ENCODE data around the gene AOPEP.
A peak's percentile ranks its signal among the peaks of the same experiment; 100 is the strongest.

The AOPEP gene

GRCh38 chr9:95091601-95092261 lies 365.2 kb downstream of the AOPEP start:
- H3K27me3 ChIP-seq (ENCODE audit: control insufficient read depth in 2 of 2, insufficient read depth in 2 of 2, low read length in 2 of 2) = no peaks in the 10 kb centered on the region
- no peaks in the 10 kb centered on the region for H3K9me3 ChIP-seq (ENCODE audit: control insufficient read depth in 2 of 2, low read length in 2 of 2)
- H3K4me1 ChIP-seq (ENCODE audit: control insufficient read depth in 2 of 2, insufficient read depth in 2 of 2, low read length in 2 of 2) = peaks cover 40 to 47% of the 10 kb centered on the region in 2 donors
- peak overlapping the region in 1 of 2 donors; percentile 38 for H3K9ac ChIP-seq (ENCODE audit: low read depth in 1 of 2, low read length in 2 of 2)
- H3K36me3 ChIP-seq (ENCODE audit: control insufficient read depth in 2 of 2, insufficient read depth in 2 of 2, low read length in 2 of 2) = peaks cover 0 to 3% of the 10 kb centered on the region in 2 donors
- no peak overlapping the region for H3K4me3 ChIP-seq (ENCODE audit: low read length in 2 of 2)
- H3K27ac ChIP-seq (ENCODE audit: low read depth in 2 of 2, low read length in 2 of 2) = peak overlapping the region; percentile 69 to 78

GRCh38 chr9:95092262-95093072 lies 366.0 kb downstream of the AOPEP start:
- Histone ChIP-seq H3K36me3 (ENCODE audit: control insufficient read depth in 2 of 2, insufficient read depth in 2 of 2, low read length in 2 of 2) (peaks cover 0 to 3% of the 10 kb centered on the region in 2 donors), H3K27me3 (ENCODE audit: control insufficient read depth in 2 of 2, insufficient read depth in 2 of 2, low read length in 2 of 2) (no peaks in the 10 kb centered on the region), H3K4me3 (ENCODE audit: low read length in 2 of 2) (no peak overlapping the region), H3K9me3 (ENCODE audit: control insufficient read depth in 2 of 2, low read length in 2 of 2) (no peaks in the 10 kb centered on the region), H3K9ac (ENCODE audit: low read depth in 1 of 2, low read length in 2 of 2) (peak overlapping the region in 1 of 2 donors; percentile 38), H3K27ac (ENCODE audit: low read depth in 2 of 2, low read length in 2 of 2) (peak overlapping the region; percentile 69 to 78), H3K4me1 (ENCODE audit: control insufficient read depth in 2 of 2, insufficient read depth in 2 of 2, low read length in 2 of 2) (peaks cover 40 to 47% of the 10 kb centered on the region in 2 donors)

DNA sequence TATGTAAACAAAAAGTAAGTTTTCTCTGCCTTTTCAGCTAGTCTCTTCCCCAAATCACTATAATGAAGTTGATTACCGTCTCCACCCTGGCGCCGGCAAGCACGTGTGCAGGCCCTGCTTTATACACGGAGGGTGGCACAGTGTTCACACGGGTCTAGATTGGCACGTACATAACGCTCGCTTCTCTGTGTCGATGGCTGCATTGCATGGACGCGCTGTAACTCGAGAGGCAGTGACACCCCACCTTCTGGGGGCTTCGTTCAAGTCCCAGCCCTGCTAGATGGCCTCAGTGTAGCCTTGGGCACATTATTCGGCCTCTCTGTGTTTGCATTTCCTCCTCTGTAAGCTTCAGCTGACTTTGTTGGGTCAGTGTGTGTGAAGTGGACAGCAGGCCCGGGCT lies 367.1 kb downstream of the AOPEP start:
- Histone ChIP-seq H3K36me3 (ENCODE audit: control insufficient read depth in 2 of 2, insufficient read depth in 2 of 2, low read length in 2 of 2) (peaks cover 0 to 2% of the 10 kb centered on the region in 2 donors), H3K9ac (ENCODE audit: low read depth in 1 of 2, low read length in 2 of 2) (no peak overlapping the region), H3K9me3 (ENCODE audit: control insufficient read depth in 2 of 2, low read length in 2 of 2) (no peaks in the 10 kb centered on the region), H3K27ac (ENCODE audit: low read depth in 2 of 2, low read length in 2 of 2) (peak overlapping the region in 1 of 2 donors; percentile 78), H3K4me1 (ENCODE audit: control insufficient read depth in 2 of 2, insufficient read depth in 2 of 2, low read length in 2 of 2) (peaks cover 40 to 47% of the 10 kb centered on the region in 2 donors), H3K27me3 (ENCODE audit: control insufficient read depth in 2 of 2, insufficient read depth in 2 of 2, low read length in 2 of 2) (no peaks in the 10 kb centered on the region), H3K4me3 (ENCODE audit: low read length in 2 of 2) (no peak overlapping the region)

DNA sequence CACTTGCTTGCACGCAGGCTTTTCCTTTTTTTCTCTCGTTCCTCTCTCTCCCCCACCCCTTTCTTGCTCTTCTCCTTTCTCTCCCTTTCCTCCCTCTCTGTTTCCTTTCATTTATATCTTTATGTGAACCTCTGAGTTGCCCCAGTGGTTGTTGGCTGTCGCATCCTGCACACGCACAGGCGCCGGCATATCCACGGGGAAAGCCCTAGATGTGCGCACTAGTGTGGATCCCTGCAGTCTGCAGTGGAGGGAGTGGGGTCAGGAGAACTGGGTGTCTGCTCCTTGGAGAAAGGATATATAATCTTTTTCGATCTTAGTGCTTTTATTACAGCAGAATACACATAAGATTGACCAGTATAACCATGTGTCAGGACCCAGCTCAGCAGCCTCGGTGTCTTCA lies 367.5 kb downstream of the AOPEP start:
- Histone ChIP-seq H3K4me3 (ENCODE audit: low read length in 2 of 2) (no peak overlapping the region), H3K9ac (ENCODE audit: low read depth in 1 of 2, low read length in 2 of 2) (no peak overlapping the region), H3K9me3 (ENCODE audit: control insufficient read depth in 2 of 2, low read length in 2 of 2) (no peaks in the 10 kb centered on the region), H3K36me3 (ENCODE audit: control insufficient read depth in 2 of 2, insufficient read depth in 2 of 2, low read length in 2 of 2) (no peaks in the 10 kb centered on the region), H3K4me1 (ENCODE audit: control insufficient read depth in 2 of 2, insufficient read depth in 2 of 2, low read length in 2 of 2) (peaks cover 40 to 47% of the 10 kb centered on the region in 2 donors), H3K27me3 (ENCODE audit: control insufficient read depth in 2 of 2, insufficient read depth in 2 of 2, low read length in 2 of 2) (no peaks in the 10 kb centered on the region), H3K27ac (ENCODE audit: low read depth in 2 of 2, low read length in 2 of 2) (no peak overlapping the region)

- H3K4me1 ChIP-seq (ENCODE audit: control insufficient read depth in 2 of 2, insufficient read depth in 2 of 2, low read length in 2 of 2) = peaks cover 29 to 32% of the 10 kb centered on the region in 2 donors
- H3K27me3 ChIP-seq (ENCODE audit: control insufficient read depth in 2 of 2, insufficient read depth in 2 of 2, low read length in 2 of 2) = no peaks in the 10 kb centered on the region
- no peak overlapping the region for H3K9ac ChIP-seq (ENCODE audit: low read depth in 1 of 2, low read length in 2 of 2)
- H3K9me3 ChIP-seq (ENCODE audit: control insufficient read depth in 2 of 2, low read length in 2 of 2) = no peaks in the 10 kb centered on the region
- H3K36me3 ChIP-seq (ENCODE audit: control insufficient read depth in 2 of 2, insufficient read depth in 2 of 2, low read length in 2 of 2) = peaks cover 4 to 6% of the 10 kb centered on the region in 2 donors
- no peak overlapping the region for H3K4me3 ChIP-seq (ENCODE audit: low read length in 2 of 2)
- peak overlapping the region in 1 of 2 donors; percentile 27 for H3K27ac ChIP-seq (ENCODE audit: low read depth in 2 of 2, low read length in 2 of 2)
Observed at GRCh38 chr9:95095641-95096355, 369.3 kb downstream of the AOPEP start.

- Histone ChIP-seq H3K9ac (ENCODE audit: low read depth in 1 of 2, low read length in 2 of 2) (no peak overlapping the region), H3K9me3 (ENCODE audit: control insufficient read depth in 2 of 2, low read length in 2 of 2) (no peaks in the 10 kb centered on the region), H3K27me3 (ENCODE audit: control insufficient read depth in 2 of 2, insufficient read depth in 2 of 2, low read length in 2 of 2) (no peaks in the 10 kb centered on the region), H3K27ac (ENCODE audit: low read depth in 2 of 2, low read length in 2 of 2) (no peak overlapping the region), H3K4me3 (ENCODE audit: low read length in 2 of 2) (no peak overlapping the region), H3K36me3 (ENCODE audit: control insufficient read depth in 2 of 2, insufficient read depth in 2 of 2, low read length in 2 of 2) (peaks cover 4 to 6% of the 10 kb centered on the region in 2 donors), H3K4me1 (ENCODE audit: control insufficient read depth in 2 of 2, insufficient read depth in 2 of 2, low read length in 2 of 2) (peaks cover 24 to 27% of the 10 kb centered on the region in 2 donors)
Observed at GRCh38 chr9:95096381-95096780, 369.9 kb downstream of the AOPEP start.

GRCh38 chr9:95096807-95097206 lies 370.3 kb downstream of the AOPEP start:
- Histone ChIP-seq H3K4me1 (ENCODE audit: control insufficient read depth in 2 of 2, insufficient read depth in 2 of 2, low read length in 2 of 2) (peaks cover 20 to 22% of the 10 kb centered on the region in 2 donors), H3K27ac (ENCODE audit: low read depth in 2 of 2, low read length in 2 of 2) (no peak overlapping the region), H3K27me3 (ENCODE audit: control insufficient read depth in 2 of 2, insufficient read depth in 2 of 2, low read length in 2 of 2) (no peaks in the 10 kb centered on the region)

GRCh38 chr9:95097279-95097678 lies 370.8 kb downstream of the AOPEP start:
- Histone ChIP-seq H3K4me1 (ENCODE audit: control insufficient read depth in 2 of 2, insufficient read depth in 2 of 2, low read length in 2 of 2) (peaks cover 18% of the 10 kb centered on the region in 2 donors), H3K36me3 (ENCODE audit: control insufficient read depth in 2 of 2, insufficient read depth in 2 of 2, low read length in 2 of 2) (peaks cover 6 to 8% of the 10 kb centered on the region in 2 donors), H3K27ac (ENCODE audit: low read depth in 2 of 2, low read length in 2 of 2) (no peak overlapping the region)

More at GRCh38 chr9:95096807-95097206, 370.3 kb downstream of the AOPEP start:
- Histone ChIP-seq H3K9ac (ENCODE audit: low read depth in 1 of 2, low read length in 2 of 2) (no peak overlapping the region), H3K4me3 (ENCODE audit: low read length in 2 of 2) (no peak overlapping the region), H3K36me3 (ENCODE audit: control insufficient read depth in 2 of 2, insufficient read depth in 2 of 2, low read length in 2 of 2) (peaks cover 4 to 6% of the 10 kb centered on the region in 2 donors), H3K9me3 (ENCODE audit: control insufficient read depth in 2 of 2, low read length in 2 of 2) (no peaks in the 10 kb centered on the region)

GRCh38 chr9:95098391-95098921 lies 372.0 kb downstream of the AOPEP start:
- Histone ChIP-seq H3K9me3 (ENCODE audit: control insufficient read depth in 2 of 2, low read length in 2 of 2) (no peaks in the 10 kb centered on the region), H3K27ac (ENCODE audit: low read depth in 2 of 2, low read length in 2 of 2) (no peak overlapping the region), H3K36me3 (ENCODE audit: control insufficient read depth in 2 of 2, insufficient read depth in 2 of 2, low read length in 2 of 2) (peaks cover 6 to 8% of the 10 kb centered on the region in 2 donors), H3K4me3 (ENCODE audit: low read length in 2 of 2) (no peak overlapping the region), H3K27me3 (ENCODE audit: control insufficient read depth in 2 of 2, insufficient read depth in 2 of 2, low read length in 2 of 2) (no peaks in the 10 kb centered on the region), H3K9ac (ENCODE audit: low read depth in 1 of 2, low read length in 2 of 2) (no peak overlapping the region), H3K4me1 (ENCODE audit: control insufficient read depth in 2 of 2, insufficient read depth in 2 of 2, low read length in 2 of 2) (peaks cover 7 to 8% of the 10 kb centered on the region in 2 donors)

More at GRCh38 chr9:95097279-95097678, 370.8 kb downstream of the AOPEP start:
- no peak overlapping the region for H3K9ac ChIP-seq (ENCODE audit: low read depth in 1 of 2, low read length in 2 of 2)
- no peaks in the 10 kb centered on the region for H3K27me3 ChIP-seq (ENCODE audit: control insufficient read depth in 2 of 2, insufficient read depth in 2 of 2, low read length in 2 of 2)
- H3K4me3 ChIP-seq (ENCODE audit: low read length in 2 of 2) = no peak overlapping the region
- no peaks in the 10 kb centered on the region for H3K9me3 ChIP-seq (ENCODE audit: control insufficient read depth in 2 of 2, low read length in 2 of 2)

All from mucosa of rectum (tissue), 2 donors.